Measurements from ENCODE around the gene DLG2.

DNA sequence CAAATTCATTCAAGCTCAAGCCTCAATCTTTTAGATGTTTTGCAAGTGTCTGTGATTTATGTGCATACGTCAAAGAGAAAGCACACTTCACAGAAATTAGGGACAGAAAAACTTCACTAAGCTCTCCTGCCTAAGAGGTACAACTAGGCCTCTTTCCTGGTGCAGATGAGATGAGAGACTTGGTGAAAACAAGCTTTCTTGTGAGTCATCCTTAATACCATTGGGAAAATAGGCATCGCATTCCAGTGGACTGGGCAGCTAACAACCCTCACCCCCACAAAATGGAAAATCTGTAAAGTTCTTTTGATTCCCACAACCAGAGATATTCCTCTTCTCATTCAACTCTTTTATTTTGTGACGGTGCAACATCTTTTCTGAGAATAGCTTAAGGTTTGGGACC lies 1230.6 kb downstream of the DLG2 start:
- TF ChIP-seq, protein P1, sequence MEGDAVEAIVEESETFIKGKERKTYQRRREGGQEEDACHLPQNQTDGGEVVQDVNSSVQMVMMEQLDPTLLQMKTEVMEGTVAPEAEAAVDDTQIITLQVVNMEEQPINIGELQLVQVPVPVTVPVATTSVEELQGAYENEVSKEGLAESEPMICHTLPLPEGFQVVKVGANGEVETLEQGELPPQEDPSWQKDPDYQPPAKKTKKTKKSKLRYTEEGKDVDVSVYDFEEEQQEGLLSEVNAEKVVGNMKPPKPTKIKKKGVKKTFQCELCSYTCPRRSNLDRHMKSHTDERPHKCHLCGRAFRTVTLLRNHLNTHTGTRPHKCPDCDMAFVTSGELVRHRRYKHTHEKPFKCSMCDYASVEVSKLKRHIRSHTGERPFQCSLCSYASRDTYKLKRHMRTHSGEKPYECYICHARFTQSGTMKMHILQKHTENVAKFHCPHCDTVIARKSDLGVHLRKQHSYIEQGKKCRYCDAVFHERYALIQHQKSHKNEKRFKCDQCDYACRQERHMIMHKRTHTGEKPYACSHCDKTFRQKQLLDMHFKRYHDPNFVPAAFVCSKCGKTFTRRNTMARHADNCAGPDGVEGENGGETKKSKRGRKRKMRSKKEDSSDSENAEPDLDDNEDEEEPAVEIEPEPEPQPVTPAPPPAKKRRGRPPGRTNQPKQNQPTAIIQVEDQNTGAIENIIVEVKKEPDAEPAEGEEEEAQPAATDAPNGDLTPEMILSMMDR (IDR thresholded peaks at IDR 0.05 in 4 of 5, conservative IDR thresholded peaks at IDR 0.05 in 1 of 5) = no peak
- no peak for TF ChIP-seq POLR2A (IDR thresholded peaks at IDR 0.05)
